ENCODE measurements around the gene CDK16.

DNA sequence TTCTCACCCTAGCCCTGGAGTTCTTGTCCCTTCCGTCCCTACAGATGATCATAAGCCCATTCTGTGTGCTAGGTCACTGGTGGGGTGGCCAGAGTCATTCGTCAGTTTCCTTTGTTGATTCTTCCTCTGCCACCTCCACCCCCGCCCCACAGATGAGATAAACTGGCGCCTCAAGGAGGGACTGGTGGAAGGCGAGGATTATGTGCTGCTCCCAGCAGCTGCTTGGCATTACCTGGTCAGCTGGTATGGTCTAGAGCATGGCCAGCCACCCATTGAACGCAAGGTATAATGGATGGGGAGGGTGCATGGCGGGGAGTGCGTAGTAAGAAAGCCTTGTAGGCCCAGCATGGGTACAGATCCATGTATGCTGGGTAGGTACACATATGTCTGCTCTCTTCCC, 20.7 kb downstream of the CDK16 start:
- TF ChIP-seq, protein P1, sequence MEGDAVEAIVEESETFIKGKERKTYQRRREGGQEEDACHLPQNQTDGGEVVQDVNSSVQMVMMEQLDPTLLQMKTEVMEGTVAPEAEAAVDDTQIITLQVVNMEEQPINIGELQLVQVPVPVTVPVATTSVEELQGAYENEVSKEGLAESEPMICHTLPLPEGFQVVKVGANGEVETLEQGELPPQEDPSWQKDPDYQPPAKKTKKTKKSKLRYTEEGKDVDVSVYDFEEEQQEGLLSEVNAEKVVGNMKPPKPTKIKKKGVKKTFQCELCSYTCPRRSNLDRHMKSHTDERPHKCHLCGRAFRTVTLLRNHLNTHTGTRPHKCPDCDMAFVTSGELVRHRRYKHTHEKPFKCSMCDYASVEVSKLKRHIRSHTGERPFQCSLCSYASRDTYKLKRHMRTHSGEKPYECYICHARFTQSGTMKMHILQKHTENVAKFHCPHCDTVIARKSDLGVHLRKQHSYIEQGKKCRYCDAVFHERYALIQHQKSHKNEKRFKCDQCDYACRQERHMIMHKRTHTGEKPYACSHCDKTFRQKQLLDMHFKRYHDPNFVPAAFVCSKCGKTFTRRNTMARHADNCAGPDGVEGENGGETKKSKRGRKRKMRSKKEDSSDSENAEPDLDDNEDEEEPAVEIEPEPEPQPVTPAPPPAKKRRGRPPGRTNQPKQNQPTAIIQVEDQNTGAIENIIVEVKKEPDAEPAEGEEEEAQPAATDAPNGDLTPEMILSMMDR (IDR thresholded peaks at IDR 0.05), result no peak
- TF ChIP-seq POLR2A (IDR thresholded peaks at IDR 0.05) (no peak), EP300 (IDR thresholded peaks at IDR 0.05) (no peak)

Data from suprapubic skin (tissue), 3 donors.